NCI-H146 treated with DMSO at 0.1 percent for 48 hours (cell line): ENCODE results near the gene LDHA.
A peak's percentile ranks its signal among the peaks of the same experiment; 100 is the strongest.

Source experiments
- DNase-seq: peaks from one replicate; lab custom pipeline; 2025; ENCODE audit not compliant: unreplicated experiment; lab: John Stamatoyannopoulos, UW

The LDHA gene

DNA sequence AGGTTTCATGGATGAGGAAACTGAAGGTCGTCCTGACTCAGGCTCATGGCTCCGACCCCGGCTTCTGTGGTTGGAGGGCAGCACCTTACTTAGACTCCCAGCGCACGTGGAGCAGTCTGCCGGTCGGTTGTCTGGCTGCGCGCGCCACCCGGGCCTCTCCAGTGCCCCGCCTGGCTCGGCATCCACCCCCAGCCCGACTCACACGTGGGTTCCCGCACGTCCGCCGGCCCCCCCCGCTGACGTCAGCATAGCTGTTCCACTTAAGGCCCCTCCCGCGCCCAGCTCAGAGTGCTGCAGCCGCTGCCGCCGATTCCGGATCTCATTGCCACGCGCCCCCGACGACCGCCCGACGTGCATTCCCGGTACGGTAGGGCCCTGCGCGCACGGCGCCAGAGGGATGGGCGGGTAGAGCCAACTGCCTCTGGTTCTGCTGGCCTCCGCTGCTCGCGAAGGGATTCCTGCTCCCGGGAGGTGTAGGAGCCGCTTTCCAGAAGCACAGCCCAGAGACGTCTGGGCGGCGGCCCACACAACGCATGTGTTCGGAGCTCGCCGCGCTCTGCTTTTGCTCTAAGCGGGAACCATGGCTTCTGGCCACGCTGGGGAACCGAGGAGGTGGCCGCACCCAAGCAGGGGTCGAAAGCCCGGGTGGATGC is at the start of gene LDHA:
Gene LDHA, plus strand, starts transcription at position 289 of the 653 bp plus-strand sequence. CDS start 2,280 bp downstream, outside the sequence.
- peak; percentile 86 for DNase-seq

- no peak for DNase-seq
Observed at GRCh38 chr11:18347471-18348125, 46.8 kb upstream of the LDHA start.

GRCh38 chr11:18352581-18352980 is 41.8 kb upstream of the LDHA start:
- no peak for DNase-seq

DNA sequence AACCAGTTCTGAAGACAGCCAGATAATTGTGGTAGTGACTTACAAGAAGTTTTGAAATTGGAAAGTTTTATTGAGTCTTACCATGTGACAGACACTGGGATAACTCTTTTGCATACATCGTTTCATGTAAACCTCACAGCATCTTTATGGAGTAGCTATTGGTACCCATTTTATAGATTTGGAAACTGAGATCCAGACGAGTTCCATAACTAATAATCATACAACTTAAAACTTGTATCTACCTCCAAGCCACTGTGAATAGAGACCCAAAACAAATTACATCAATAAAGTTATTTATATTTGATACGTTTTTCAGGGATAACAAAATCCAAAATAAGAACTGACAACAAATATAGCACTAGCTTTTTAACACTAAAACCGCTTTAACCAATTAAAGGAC is 35.7 kb upstream of the LDHA start:
- no peak for DNase-seq

- no peak for DNase-seq
Observed at GRCh38 chr11:18361154-18361553, 33.2 kb upstream of the LDHA start.

DNA sequence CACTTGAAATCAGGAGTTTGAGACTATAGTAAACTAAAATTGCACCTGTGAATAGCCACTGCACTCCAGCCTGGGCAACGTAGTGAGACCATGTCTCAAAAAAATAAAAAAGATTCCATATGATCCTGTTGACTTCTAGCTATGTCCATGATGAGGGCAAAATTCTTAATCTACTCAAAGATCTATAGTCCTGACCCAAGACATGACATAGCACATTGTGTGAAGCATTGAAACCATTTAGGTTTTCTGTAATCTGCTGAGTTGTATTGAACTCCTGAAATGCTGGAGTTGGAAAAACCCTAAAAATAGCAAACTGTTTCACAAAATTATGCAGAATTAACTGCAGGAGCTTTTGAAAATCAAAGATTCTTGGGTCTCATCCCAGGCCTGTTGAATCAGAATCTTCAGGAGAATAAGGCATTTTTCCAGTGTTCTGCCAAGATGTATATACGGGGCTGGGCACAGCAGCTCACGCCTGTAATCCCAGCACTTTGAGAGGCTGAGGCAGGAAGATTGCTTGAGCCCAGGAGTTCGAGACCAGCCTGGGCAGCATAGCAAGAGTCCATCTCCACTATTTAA is 29.8 kb upstream of the LDHA start:
- DNase-seq = no peak

DNA sequence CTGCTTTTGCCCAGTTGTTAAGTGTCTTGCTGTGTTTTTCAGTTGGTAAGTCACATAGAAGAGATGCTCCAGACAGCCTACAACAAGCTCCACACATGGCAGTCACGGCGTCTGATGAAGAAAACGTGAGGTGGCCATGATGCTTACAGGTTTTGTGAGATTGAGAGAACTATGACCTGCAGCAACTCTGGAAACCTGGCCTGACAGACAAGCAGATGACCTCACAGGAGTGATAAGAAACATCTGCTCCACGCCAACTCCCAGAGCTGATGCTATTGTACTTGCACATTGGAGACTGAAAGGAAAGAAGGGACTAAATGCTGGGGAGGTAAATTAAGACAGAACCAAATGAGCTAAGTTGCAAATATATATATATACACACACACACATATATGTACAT is 28.6 kb upstream of the LDHA start:
- no peak for DNase-seq

DNA sequence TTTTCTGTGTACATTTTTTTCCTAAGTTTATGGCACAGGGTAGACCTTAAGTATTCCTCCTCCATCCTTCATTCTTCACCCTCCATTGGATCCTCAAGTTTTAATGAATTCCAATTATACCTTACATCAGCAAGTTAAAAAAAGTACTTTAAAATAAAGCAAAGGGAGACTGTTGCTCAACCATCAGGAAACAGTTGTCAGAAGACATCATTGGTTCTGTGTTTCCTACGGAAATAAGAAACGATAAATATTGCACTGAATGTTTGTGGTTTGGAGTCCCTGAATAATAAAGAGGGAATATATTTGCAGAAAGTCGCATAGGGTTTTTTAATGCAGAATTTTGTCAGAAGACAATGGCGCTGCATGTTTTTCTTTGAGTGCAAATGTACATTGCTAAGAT is 28.1 kb upstream of the LDHA start:
- no peak for DNase-seq

- DNase-seq = no peak
Observed at GRCh38 chr11:18367431-18367830, 26.9 kb upstream of the LDHA start.

GRCh38 chr11:18368221-18368620 is 26.1 kb upstream of the LDHA start:
- no peak for DNase-seq

- DNase-seq = no peak
Observed at GRCh38 chr11:18369398-18369797, 25.0 kb upstream of the LDHA start.

- no peak for DNase-seq
Observed at GRCh38 chr11:18371279-18371678, 23.1 kb upstream of the LDHA start.

- DNase-seq = no peak
Observed at GRCh38 chr11:18372201-18372600, 22.2 kb upstream of the LDHA start.

DNA sequence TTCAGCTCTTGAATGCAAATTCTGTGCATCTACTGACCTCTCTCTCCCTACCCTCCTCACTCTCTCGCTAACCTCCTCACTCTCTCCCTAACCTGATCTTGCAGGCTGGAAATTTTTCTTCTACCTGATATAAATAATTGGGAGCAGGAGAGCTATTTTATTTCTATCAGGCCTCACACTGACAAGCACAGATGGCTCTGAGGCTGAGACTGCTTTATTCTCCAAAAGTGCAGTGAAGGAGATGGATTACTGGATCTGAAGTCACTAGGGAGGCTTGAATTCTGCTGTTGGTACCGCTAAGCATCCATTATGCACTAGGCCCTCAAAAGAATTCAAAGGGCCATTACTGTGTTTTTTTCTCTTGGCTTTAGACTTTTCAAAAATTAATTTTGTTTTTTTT is 19.4 kb upstream of the LDHA start:
- no peak for DNase-seq

- no peak for DNase-seq
Observed at GRCh38 chr11:18375941-18376340, 18.4 kb upstream of the LDHA start.

DNA sequence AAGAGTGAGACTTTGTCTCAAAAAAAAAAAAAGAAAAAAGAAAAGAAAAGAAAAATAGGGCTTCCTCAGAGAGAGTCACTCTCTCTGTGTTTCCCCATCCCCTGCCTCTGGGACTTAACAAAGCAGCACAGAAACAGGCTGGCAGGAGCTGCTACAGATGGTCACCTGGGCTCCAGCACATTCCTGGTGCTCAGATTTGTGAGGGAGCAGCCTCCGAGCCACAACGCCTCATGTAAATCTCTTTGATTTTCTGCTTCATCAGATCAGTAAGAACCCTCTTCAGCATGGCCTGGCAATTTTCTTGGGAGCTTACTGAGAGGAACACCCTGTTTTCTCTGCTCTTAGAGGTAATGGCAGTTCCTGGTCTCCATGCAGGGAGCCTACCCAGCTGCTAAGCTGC is 15.2 kb upstream of the LDHA start:
- no peak for DNase-seq

DNA sequence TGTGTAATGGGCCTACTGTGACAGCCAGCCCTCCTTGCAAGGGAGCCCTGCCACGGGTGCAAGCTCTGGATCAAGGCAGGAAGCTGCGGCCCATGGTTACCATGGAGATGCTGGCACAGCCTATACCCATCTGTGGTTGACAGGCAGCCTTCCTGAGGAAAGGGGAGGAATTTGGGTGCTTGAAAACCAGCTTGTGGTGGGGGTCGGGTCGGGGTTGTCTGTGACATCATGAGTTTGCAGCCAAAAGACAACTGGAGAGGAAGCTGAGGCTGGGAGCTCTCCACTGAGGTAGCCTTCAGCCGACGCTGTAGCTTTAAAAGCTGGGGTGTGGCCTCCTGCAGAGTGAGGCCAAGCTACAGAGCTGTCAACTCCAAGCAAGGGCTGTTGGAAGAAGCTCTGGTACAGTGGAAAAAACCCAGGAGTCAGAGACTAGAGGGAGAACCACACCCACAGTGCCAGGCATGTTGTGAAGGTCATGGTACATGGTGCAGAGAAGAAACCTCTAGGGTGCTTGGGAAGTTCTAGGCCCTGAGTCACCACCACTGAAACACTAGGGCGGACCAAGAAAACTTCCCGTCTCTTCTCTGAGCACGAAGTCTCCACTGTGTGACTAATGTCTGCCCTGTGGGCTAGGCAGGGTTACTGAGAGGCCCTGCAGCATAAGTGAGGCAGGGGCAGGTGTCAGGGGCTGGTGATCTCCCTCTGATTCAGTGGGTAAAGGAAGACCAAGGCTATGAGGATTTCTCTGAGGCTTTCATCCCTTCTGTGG is 10.8 kb upstream of the LDHA start:
- no peak for DNase-seq

- DNase-seq = no peak
Observed at GRCh38 chr11:18384157-18384641, 10.2 kb upstream of the LDHA start.

DNA sequence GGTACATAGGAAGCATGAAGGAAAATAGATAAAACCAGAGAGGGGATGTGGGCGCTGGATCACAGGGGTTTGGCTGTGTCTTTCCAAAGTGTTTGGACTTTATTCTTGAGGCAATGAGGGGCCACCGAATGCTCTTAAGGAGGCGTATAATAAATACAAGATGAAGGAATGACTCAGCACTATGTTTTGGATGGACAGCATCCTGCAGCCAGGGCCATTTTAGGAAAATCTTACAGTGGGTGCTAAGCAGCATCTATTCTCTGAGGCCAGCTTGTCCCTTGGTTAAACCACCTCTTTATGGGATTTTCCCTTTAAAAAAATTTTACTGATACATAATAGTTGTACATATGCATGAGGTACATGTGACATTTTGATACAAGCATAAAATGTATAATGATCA is 4.3 kb upstream of the LDHA start:
- DNase-seq = no peak

DNA sequence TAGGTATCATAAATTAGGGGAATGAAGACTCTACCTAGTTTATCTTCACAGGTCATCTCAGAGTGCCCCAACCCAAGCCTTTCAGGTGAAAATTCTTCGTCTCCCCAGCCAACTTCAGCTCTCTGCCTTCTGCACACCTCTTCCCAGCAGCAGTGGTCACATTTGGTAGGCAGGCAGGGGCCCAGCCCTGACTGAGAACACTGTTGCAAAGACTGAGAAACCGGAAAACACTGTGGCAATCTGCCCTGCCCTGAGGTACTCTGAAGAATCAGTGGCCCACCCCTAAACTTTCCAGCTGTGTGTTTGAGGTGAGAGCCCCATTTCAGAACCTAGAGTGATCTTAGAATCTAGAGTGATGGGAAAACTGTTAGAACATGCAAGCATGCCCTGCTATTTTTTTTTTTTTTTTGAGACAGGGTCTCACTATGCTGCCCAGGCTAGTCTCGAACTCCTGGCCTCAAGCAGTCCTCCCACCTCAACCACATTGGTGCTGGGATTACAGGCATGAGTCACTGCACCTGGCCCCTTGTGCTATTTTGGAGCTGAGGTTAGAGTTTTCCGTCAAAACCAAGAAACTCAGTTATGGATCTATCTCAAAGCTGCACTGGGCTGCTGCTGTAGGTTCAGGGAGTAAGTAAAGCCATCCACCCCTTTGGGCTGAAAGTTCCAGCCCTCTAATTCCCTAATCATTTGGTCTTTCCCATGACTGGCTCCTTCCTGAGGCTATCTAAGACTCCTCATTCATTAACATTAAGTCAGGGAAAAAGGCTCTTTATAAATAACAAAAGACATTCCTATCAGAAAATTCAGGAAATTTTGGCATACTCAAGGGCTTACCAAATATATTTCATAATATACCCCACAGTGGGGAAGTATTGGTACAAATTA is 1.7 kb upstream of the LDHA start:
- DNase-seq = no peak
